AG04449 (cell line): ENCODE results near the gene BCR.

Experiments
- CTCF ChIA-PET: fragments of 350-600 bp; formaldehyde crosslinking; extraction: SDS; loops from one replicate; lab custom pipeline; 2021; ENCODE audit warnings: antibody characterized with exemption; lab: Yijun Ruan, JAX
- POLR2A ChIA-PET: fragments of 400-600, 350-600 bp; formaldehyde crosslinking; extraction: SDS; loops from one replicate; lab custom pipeline; 2020; ENCODE audit warnings: antibody characterized with exemption, inconsistent platforms; lab: Yijun Ruan, JAX
- DNase-seq: peaks from one replicate; pipeline ENCODE4 v3.0.0-alpha.2; 2010; ENCODE audit warnings: low read depth, low spot score
- H3K4me3 ChIP-seq: 2 replicates; pipeline ENCODE4 v1.5.1; 2011; ENCODE audit warnings: low read depth, mild to moderate bottlenecking, control low read depth, low read length
- CTCF ChIP-seq: IDR thresholded peaks from one replicate; pipeline ENCODE4 v1.5.1; 2011; ENCODE audit warnings: mild to moderate bottlenecking, moderate library complexity, low read length, control low read depth, inconsistent platforms; ENCODE audit not compliant: insufficient read depth; ENCODE audit errors: missing control alignments

Gene BCR

DNA sequence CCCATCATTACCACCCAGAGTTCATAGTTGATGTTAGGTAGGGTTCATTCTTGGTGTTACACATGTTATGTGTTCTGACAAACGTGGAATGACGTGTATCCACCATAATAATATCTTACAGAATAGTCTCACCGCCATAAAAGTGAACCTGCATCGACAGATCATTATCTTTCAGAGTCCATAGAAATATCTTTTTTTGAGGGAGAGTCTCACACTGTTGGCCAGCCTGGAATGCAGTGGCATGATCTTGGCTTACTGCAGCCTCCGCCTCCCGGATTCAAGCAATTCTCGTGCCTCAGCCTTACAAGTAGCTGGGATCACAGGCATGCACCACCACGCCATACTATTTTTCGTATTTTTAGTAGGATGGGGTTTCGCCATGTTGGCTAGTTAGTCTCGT is 113.9 kb downstream of the BCR start:
- H3K4me3 ChIP-seq, result no peak overlapping the region
- no peak for TF ChIP-seq CTCF
- no peak for DNase-seq
- ChIA-PET POLR2A (no interaction called here), CTCF (interaction anchor here (0.6 to 34.4 kb wide), 5 partner anchors 8 to 115 kb away, joined by 4 to 953 read pairs (median 11); partner anchors contain the start of gene BCR)

DNA sequence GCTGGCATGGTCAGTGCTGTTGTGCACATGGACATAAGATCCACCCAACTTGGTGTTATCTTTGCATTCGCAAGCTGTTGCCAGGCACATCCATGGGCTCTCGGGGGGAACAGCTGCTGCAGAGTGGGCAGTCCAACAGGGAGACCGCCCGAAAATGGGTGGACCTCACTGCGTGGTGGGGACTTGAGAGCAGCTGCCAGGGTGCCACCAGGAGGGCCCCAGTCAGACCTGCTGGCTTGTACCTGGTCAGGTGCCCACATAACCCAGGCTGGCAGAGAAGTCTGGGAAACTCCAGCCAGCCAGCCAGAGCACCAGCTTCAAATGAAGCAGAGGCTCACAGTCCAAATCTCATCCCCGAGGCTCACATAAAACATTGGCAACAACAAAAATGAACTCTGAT is 120.2 kb downstream of the BCR start:
- DNase-seq, result no peak
- no peak for TF ChIP-seq CTCF
- CTCF ChIA-PET, result interaction anchor here (1.1 to 34.4 kb wide), 3 partner anchors 10 to 122 kb away, joined by 3 to 953 read pairs (median 11); partner anchors contain the start of gene BCR
- POLR2A ChIA-PET, result no interaction called here
- H3K4me3 ChIP-seq, result no peak overlapping the region

- ChIA-PET CTCF (interaction anchor here (1.1 to 34.4 kb wide), 4 partner anchors 11 to 123 kb away, joined by 3 to 953 read pairs (median 8); partner anchors contain the start of gene BCR), POLR2A (no interaction called here)
- DNase-seq, result no peak
- H3K4me3 ChIP-seq, result no peak overlapping the region
- no peak for TF ChIP-seq CTCF
Observed at GRCh38 chr22:23301591-23301990, 121.3 kb downstream of the BCR start.

DNA sequence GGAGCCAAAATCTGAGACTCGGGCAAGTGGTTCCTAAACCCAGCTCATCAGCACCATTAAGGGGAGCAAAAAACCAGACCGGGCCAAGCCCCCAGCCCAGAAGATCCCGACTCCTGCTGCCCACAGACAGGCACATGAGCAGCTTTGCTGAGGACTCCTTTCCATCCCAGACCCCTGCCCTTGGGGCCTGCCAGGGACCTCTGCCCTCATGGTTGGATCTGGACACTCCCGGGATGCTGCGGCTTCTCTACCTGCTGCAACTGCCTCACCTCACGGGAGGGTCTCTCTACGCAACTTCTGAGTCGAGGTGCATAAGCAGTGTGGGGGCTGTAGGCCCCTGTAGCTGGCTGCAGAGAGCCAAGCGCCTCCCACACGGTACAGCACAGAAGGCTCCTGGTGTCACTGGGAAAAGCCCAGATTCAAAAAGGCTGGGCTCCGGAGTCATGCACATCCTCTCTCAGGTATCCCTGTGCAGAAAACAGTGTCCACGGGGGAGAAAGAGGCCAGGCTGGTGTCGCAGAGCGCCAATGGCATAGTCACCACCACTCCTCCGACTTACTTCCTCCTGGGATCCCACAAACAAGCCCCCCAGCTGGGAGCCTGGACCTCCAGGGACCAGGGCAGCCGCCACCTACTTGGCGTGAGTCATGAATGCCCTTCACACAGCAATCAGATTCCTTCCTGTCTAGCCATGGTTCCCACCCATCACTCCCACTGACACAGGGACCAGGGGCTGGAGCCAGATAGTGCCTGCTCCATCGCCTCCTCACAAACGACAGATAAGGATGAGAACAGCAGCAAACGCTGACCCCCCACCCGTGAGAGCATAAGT is 122.1 kb downstream of the BCR start:
- no peak overlapping the region for H3K4me3 ChIP-seq
- CTCF ChIA-PET, result interaction anchor here (1.1 to 34.4 kb wide), 3 partner anchors 12 to 124 kb away, joined by 4 to 953 read pairs (median 11); partner anchors contain the start of gene BCR
- no peak for TF ChIP-seq CTCF
- DNase-seq, result no peak
- POLR2A ChIA-PET, result no interaction called here

DNA sequence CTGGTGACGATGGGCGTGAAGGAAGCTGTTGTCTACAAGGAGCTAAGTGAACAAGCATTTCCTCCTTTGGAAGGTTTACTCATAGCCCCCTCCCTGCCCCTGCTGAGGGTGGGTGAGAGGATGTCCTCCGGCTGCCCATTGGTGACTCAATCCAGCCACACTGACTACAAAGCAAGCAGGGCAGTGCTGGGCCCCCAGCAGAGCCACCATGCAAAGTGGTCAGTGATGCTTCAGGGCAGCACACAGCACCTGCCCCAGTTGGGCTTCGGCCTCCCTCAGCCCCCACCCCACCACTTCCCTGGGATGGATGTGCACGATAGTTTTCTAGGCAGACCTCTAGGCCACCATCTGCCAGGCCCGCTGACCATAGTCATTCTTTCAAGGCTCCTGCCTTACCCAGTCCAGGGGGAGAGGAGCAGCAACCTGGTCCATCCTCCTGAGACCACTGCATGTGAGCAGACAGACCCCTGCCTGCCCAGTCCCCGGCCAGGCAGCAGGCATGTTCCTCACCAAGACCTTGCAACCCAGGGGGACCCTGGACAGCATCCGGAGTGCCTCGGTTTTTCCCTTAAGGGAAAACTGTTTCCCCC is 125.1 kb downstream of the BCR start:
- H3K4me3 ChIP-seq, result no peak overlapping the region
- ChIA-PET POLR2A (no interaction called here), CTCF (interaction anchor here (1.1 to 1.9 kb wide), 2 partner anchors 15 to 22 kb away, joined by 3 to 7 read pairs; no protein-coding TSS in a partner anchor)
- TF ChIP-seq CTCF, result no peak
- DNase-seq, result no peak

- no peak for DNase-seq
- ChIA-PET CTCF (interaction anchor here (0.7 kb wide), 1 partner anchor 15 kb away, joined by 3 read pairs; no protein-coding TSS in a partner anchor), POLR2A (no interaction called here)
- no peak for TF ChIP-seq CTCF
- H3K4me3 ChIP-seq, result no peak overlapping the region
Observed at GRCh38 chr22:23305922-23306374, 125.6 kb downstream of the BCR start.
